ENCODE data around the gene KDM3B.

GRCh38 chr5:138331449-138332368 is 20.8 kb upstream of the KDM3B start, which contains the start of gene CDC25C:
- TF ChIP-seq CTCF (IDR thresholded peaks at IDR 0.05; ENCODE audit: low read depth, low read length, poor library complexity, severe bottlenecking) = no peak
- no peak for TF ChIP-seq EZH2phosphoT487 (IDR thresholded peaks at IDR 0.05; ENCODE audit: borderline replicate concordance, low read length)
